AG09309 (cell line): Measurements from ENCODE around the gene P2RX1.

ENCODE experiments used
- DNase-seq: peaks from one replicate; pipeline ENCODE4 v3.0.0-alpha.2; 2010; ENCODE audit warnings: low read depth
- H3K4me3 ChIP-seq: 2 replicates; pipeline ENCODE4 v1.5.1; 2011; ENCODE audit warnings: mild to moderate bottlenecking, low read depth, low read length, moderate library complexity; ENCODE audit not compliant: control insufficient read depth
- TF ChIP-seq, protein P1 (sequence below): IDR thresholded peaks from 2 replicates; pipeline ENCODE4 v1.5.1; 2011; ENCODE audit warnings: mild to moderate bottlenecking, low read depth, low read length, inconsistent platforms; ENCODE audit not compliant: insufficient read depth, control insufficient read depth; ENCODE audit errors: missing control alignments

P2RX1 gene

GRCh38 chr17:3885970-3886369 is 30.3 kb downstream of the P2RX1 start:
- TF ChIP-seq, protein P1, sequence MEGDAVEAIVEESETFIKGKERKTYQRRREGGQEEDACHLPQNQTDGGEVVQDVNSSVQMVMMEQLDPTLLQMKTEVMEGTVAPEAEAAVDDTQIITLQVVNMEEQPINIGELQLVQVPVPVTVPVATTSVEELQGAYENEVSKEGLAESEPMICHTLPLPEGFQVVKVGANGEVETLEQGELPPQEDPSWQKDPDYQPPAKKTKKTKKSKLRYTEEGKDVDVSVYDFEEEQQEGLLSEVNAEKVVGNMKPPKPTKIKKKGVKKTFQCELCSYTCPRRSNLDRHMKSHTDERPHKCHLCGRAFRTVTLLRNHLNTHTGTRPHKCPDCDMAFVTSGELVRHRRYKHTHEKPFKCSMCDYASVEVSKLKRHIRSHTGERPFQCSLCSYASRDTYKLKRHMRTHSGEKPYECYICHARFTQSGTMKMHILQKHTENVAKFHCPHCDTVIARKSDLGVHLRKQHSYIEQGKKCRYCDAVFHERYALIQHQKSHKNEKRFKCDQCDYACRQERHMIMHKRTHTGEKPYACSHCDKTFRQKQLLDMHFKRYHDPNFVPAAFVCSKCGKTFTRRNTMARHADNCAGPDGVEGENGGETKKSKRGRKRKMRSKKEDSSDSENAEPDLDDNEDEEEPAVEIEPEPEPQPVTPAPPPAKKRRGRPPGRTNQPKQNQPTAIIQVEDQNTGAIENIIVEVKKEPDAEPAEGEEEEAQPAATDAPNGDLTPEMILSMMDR = no peak
- no peak overlapping the region for H3K4me3 ChIP-seq
- DNase-seq = no peak

DNA sequence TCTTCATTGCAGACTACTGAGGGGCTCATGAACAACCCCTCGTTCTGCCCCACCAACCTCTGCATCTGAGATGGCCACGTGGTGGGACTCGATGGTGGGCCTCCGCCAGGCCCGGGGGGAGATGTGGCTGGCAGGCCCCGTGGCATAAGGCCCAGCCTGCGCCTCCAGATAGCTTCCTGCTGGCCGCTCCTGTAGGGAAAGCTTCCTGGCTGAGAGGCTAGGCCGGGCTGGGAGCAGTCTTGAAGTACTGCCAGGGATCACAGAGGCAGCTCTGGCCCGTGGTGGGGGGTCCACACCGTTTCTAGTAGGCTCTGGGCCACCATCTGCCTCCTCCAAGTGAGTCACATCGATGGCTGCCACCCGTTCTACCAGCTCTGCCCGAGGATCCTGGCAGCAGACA is 31.0 kb downstream of the P2RX1 start:
- no peak for DNase-seq
- TF ChIP-seq, protein P1 = no peak
- no peak overlapping the region for H3K4me3 ChIP-seq

DNA sequence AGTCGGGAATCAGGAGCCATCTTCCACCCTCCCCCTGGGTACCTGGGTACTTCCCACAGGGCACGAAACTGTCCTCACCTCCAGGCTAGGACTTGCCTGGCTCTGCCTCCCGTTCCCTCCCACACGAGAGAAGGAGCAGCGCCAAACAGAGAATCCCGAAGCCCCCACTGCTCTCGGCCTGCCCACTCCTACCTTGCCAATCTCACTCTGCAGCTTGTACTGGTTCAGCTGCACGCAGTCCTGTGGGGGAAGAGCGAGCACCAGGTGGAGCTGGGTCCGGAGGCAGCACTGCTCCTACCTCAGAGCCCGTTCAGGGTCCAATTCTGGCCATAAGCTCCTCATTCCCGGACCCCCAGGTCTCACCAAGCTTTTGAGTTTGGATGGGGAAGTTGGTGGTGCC is 32.1 kb downstream of the P2RX1 start:
- H3K4me3 ChIP-seq = no peak overlapping the region
- DNase-seq = no peak
- TF ChIP-seq, protein P1 = no peak

- no peak for DNase-seq
- TF ChIP-seq, protein P1 = no peak
- H3K4me3 ChIP-seq = no peak overlapping the region
These were observed 34.0 kb downstream of the P2RX1 start for GRCh38 chr17:3882276-3882675.

DNA sequence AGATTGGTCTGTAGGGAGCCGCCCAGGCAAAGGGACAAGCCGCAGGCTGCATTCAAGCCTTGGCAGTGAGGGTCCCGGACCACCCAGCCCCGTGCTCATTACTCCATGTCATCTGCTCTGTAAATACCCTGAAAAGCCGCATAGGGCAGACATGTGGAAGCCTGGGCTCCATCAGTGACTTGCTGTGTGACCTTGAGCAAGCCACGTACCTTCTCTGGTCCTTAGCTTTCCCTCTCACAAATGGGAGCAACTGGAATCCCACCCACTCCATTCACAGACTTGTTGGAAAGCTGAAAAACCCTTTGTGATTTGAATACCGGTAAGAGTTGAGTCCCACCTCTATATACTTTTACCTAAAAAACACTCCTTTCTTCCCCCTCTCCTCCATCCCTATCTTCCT is 35.3 kb downstream of the P2RX1 start:
- DNase-seq = no peak
- no peak overlapping the region for H3K4me3 ChIP-seq
- TF ChIP-seq, protein P1 = no peak

- TF ChIP-seq, protein P1 = no peak
These were observed 36.5 kb downstream of the P2RX1 start for GRCh38 chr17:3879591-3880417.

More at GRCh38 chr17:3879591-3880417, 36.5 kb downstream of the P2RX1 start:
- H3K4me3 ChIP-seq = no peak overlapping the region
- no peak for DNase-seq
